Measurements from ENCODE around the gene DTX3.
"Not testable (repeated sequence)": the region's sequence is repeated elsewhere in the genome, so short reads cannot be mapped to it uniquely, and the experiment has no call there.

DNA sequence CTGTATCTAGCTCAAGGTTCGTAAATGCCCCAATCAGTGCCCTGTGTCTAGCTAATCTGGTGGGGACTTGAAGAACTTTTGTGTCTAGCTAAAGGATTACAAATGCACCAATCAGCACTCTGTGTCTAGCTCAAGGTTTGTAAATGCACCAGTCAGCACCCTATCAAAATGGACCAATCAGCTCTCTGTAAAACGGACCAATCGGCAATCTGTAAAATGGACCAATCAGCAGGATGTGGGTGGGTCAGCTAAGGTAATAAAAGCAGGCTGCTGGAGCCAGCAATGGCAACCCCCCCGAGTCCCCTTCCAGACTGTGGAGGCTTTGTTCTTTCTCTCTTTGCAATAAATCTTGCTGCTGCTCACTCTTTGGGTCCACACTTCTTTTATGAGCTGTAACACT lies 51.8 kb downstream of the DTX3 start:
- TF ChIP-seq POLR2A (IDR thresholded peaks at IDR 0.05; ENCODE audit: low read length); GATA1 (IDR thresholded peaks at IDR 0.05; ENCODE audit: low read depth, low read length): not testable (repeated sequence)
